GM19452 (cell line): Measurements from ENCODE around the gene ABLIM3.
"Not testable (repeated sequence)": the region's sequence is repeated elsewhere in the genome, so short reads cannot be mapped to it uniquely, and the experiment has no call there.

ENCODE experiments used
- ATAC-seq: cut with Tn5 transposase; IDR thresholded peaks from one replicate; pipeline ENCODE4 v1.9.1; 2021; ENCODE audit not compliant: unreplicated experiment

ABLIM3 gene

DNA sequence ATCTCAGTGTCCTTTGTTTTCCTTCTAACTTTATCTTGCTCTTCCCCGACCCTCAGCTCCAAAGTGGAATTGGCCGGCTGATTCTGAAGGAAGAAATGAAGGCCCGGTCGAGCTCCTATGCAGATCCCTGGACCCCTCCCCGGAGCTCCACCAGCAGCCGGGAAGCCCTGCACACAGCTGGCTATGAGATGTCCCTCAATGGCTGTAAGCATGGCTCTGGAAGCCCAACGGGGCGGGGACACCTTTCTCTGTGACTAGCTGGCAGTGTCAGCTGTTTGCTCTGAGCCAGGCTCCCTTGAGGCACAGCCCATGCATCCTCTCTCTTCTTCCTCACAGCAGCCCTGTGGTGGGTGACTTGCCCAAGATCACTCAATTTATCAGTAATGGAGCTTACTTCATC lies 106.4 kb downstream of the ABLIM3 start:
- ATAC-seq, result no peak

DNA sequence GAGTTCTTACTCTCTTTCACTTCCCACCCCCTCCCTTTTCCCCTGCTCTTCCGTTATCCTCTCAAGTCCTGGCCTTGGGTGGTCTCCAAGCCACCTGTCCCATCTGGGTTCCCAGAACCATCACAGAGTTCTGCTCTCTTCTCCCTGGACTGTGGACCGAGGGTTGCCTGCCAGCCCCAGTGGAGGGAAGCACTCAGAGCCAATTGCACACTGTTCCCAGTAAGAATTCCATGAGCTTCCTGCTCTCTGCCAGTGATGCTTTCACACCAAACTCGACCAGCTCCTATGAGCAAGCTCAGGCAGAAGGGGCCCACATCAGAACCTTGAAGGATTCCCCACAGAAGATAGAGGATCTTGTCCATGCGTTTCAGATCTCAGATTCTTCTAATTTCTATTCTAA lies 110.3 kb downstream of the ABLIM3 start:
- ATAC-seq, result no peak

DNA sequence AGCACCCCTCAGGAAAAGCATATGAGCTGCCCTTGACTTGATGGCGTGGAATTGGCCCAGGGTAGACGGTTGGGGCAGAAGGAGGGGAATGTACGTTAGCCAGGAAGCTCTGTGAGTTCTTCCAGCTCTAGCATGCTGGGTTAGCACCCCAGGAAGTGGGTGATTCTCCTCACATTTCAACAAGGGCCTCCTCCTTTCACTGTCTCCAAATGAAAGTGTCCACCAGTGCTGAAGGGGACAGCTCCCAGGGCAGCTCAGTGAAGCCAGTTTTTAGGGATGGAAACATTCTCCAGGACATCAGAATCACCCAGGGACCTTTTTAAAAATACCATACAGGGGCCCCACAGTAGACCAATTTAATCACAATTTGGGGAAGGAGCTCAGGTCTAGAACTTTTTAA lies 113.2 kb downstream of the ABLIM3 start:
- ATAC-seq, result no peak

DNA sequence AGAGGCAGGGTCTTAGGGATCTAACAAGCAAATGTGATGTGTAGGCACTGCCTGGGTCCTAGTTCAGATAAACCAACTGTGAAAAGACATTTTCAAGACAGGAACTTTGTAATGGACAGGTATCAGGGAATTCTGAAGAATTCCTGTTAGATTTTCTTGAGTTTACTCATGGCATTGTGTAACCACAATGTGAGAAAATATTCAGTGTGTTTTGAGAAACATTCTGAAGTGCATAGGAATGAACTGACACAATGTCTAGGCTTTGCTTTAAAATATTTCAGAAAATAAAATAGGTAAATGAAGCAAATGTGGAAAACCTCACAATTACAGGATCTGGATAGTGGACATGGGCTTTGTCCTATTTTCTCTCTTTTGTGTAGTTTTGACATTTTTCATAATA lies 115.2 kb downstream of the ABLIM3 start:
- no peak for ATAC-seq

DNA sequence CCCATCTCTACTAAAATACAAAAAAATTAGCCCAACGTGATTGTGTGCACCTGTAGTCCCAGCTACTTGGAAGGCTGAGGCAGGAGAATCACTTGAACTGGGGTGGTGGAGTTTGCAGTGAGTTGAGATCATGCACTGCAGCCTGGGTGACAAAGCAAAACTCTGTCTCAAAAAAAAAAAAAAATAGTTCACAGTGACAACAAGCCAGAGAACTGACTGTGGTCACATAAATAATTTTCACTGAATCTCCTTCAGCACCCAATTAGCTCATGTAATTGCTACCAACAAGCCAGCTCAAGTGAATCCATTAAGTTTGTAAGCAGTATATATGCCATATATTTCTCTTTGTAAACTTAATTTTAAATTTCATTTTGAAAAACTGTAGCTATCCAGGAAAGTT lies 115.8 kb downstream of the ABLIM3 start:
- ATAC-seq, result no peak

DNA sequence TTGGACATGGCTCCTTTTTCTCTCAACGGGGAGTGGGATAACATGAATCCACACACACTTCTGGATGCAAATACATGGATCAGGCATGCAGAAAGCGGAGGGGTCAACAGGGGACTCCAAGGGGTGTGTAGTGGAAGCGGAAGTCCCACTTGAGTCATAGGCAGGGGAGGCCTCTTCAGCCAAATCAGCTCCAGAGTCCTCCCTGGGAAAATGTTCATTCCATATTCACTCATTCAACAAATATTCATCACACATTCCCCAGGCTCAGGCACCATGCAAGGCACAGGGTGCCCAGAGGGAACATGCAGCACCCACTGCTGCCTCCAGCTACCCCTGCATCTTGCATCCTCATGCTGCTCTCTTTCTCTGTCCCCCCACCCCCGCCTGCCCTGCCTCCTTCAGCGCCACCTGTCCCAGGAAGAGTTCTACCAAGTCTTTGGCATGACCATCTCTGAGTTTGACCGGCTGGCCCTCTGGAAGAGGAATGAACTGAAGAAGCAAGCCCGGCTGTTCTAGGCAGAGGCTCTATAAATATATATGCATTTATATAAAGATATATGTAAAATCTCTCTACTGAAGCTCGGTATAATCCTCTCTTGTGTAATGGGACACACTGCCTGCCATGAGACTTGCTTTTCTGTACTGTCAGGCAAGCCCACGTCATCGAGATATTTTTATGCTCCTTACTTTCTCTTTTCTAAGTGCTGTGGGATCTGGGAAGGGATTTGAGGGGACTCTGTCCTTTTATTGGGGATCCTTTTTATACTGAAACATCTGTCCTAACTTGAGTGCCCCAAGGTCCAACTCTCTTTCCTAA lies 116.8 kb downstream of the ABLIM3 start:
- no peak for ATAC-seq

DNA sequence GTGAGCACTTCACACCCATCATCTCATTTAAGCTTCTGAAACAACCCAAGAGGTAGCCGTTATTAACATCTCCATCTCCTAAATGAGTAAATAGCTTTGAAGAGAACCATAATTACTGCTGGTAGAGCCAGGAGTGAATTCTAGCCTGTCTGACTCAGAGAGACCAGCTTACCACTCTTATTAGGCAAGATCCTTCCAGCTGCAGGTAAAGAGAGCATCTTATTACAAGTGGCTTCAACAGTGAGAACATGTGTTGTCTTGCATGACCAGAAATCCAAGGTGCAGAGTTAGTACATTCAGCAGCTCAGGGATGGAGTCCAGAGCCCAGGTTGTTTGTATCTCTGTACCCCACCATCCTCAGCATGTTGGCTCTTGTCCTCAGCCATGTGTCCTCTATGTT lies 119.5 kb downstream of the ABLIM3 start:
- ATAC-seq, result no peak

DNA sequence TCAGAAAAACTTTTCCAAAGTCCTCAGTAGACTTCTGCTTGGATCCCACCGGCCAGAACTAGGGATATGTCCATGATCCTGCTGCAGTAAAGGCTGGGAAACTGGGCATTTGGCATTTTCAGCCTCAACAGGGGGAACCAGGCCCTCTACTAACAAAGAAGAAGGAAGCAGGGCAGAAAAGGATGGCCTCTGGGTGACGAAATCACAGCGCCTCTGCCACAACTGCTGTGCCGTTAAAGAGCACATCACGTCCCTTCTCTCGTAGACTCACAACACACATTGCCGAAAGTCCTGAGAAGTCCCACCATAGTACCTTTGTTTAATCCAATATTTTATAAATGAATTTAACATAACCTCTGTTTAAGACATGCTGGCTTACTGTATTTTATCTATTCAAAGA lies 120.0 kb downstream of the ABLIM3 start:
- no peak for ATAC-seq

DNA sequence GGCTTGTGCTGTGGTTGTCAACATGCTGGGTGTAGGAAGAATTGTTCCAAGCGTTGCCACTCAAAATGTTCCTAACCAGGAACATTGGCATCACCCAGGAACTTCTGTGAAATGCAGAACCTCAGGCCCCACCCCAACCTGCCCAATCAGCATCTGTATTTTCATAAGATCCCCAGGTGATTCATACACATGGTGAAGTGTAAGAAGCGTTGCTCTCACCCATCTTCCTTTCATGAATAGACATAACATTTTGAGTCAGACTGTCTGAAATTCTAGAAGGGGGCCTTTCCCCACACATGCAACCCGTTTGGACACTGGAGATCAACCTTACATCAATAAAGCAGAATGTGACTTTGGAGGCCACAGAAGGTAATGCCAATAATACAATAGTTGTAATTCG lies 121.0 kb downstream of the ABLIM3 start:
- no peak for ATAC-seq

DNA sequence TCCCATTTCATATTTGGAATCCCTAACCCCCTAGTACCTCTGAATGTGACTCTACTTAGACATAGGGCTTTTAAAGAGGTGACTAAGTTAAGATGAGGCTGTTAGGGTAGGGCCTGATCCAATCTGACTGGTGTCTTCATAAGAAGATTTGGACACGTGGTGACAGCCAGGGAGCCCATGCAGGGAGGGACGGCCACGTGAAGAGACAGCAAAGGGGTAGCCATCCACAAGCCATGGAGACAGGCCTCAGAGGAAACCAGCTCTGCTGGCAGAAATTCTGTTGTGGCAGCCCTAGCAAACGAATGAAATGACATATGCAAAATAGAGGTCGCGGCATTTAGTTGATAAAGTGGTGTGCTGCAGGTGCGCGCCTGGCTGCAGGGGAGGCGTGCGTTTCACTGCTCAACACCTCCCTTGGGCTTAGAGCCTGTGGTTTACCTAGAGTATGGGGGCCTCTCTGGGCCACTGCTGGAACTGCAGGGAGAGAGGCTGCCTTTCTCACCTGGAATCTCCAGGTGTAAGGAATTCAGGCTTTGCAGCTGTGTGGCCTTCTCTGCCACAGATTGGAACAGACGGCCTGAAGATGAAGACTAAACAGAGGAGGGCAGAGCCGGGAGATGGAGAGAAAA lies 123.3 kb downstream of the ABLIM3 start:
- peak; percentile 88 for ATAC-seq

DNA sequence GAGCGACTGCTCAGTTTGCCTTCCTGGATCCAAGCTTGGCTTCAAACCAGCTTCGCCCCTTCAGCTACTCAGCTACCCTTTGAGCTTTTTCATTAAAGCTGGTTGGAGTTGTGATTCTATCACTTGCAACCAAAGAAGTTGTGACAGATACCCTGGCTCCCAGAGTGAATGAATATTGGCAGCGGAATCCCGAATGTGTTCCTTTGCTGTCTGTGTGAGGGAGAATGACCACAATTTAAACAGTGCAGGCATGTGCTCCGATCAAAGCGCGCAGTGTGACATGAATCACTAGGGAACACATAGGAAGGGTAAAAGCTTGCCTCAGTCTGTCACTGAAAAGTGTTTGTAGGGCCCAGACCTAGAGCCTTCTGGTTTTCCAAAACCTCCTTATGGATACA lies 123.8 kb downstream of the ABLIM3 start:
- no peak for ATAC-seq

DNA sequence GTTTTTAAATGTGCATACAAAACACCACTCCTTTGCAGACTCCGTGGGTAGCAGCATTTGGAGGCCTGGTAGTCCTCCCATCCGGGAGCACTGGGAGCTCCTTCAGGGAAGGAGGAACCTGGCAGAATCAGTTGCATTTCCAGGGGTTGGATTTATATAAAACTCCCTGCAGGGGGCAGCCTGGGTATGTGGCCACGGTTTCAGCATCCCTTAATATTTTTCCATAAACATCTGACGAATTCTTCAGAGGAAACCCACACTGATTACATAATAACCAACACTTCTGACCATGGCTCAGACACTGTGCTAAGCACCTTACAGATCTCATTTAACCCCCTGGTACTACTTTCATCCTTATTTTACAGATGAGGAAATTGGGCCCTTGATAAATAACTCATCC lies 124.3 kb downstream of the ABLIM3 start:
- ATAC-seq, result no peak

DNA sequence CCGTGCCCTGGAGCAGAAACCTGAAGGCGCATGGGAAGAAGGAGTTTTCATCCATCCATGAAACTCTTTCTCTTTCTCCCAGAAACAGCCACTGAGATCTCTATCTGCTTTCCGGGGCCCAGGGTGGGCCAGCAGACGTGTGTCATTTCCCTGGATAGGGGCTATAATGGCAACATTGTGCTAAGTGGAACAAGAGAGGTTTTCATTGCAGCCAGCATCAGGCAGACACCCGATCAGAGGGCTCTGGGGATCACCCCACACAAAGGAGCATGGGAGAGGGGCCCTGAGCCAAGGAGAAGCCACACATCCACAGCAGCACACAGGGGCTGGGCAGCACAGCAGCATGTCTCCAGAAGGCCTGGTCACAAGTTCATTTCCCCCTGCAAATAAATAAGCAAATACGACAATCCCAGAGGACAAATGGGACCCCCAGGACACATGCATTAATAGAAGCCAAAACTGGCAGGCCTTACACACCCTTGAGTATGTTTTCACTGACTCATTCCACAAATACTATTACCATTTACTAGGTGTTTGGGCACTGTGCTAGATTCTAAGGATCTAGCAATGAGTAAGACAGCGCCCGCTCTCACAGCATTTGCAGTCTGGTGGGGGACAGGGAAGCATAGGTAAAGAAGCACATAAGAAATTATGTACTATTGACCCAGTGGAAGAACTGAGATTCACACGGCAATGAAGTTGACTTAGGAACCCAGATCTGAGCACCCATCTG lies 126.1 kb downstream of the ABLIM3 start:
- ATAC-seq, result no peak

DNA sequence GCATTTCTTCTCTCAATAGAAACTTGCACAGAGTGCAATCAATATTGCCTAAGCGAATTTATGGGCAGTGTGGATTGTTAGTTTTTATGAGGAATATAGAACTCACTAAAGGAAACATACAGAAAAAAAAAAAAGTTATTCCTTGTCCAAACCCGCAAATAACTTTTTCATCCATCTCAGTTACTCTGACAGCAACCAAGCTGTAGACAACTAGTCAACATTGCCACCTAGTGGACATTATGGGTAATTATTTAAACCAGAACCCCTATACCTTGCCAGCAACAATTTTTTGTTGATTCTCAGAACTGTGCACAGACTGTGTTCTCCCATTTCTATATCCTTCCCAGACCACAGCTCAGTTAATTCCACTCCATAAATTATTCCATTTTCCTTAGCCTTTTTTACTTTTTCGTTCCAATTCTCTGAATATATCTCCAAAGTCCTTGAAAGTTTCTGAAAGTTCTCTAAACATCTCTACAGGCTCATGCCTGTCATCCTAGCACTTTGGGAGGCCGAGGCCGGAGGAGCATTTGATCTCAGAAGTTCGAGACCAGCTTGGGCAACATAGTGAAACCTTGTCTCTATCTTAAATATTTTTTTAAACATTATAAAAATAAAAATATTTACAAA lies 127.8 kb downstream of the ABLIM3 start:
- no peak for ATAC-seq

DNA sequence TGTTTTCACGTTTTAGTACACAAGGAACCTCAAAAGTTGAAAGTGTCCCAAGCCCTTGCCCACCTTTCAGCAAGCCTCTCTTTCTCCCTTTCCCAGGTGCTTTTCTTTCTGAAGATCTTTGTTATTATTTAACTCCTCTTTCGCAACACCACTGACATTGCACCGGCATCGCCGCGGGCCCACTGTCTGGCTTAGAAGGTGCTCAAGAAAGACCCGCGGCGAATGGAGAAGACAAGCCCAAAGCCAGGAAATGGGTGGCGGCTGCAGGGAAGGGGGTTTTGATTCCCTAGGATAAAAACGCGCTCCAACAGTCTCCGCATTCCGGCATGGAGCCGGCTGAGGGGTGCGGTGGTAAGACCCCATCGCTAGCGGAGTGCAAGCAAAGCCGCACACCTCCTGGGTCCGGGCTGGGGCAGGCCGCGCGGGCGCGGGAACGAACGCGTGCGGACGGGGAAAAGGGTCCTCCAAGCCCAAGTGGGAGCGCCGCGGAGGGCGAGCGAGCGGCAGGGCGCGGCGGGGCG lies 130.0 kb downstream of the ABLIM3 start:
- ATAC-seq, result no peak

DNA sequence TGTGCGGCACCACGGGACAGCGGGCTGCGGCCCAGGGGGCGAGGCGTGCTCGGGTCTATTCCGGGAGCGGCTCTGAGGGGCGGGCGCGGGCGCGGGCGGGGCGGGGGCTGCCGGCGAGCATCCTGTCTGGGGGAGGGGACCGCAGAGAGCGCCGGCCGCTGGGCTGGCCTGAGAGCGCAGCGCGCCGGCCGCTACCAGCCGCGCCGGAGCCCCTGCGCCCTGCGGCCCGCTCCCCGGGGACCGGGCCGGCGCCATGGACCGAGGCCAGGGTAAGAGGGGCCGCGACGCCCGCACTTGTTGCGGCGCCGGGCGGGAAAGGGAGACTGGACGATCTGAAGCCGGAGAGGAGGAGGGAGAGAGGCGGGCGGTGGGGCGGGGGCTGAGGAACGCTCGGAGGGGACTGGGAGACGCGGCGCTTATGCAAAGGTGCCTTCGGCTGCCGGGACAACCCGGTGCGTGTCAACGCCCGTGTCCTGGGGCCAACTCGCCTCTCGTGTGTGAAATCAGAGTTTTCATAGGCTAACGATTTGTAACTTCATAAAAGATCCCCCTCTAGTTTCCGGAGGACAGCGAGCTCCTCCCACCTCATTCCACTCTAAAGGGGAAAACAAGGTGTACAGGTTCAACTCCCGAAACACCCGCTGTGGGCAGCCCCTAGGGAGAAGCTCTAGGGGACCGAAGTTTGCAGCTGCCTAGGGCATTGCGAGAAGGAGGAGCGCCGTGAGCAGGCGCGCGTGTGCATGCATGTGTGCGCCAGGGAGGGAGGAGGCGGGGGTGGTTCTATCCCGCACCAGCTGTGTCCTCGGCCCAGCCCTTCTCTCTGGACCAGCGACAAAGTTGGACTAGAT lies 130.6 kb downstream of the ABLIM3 start, which contains the start of gene AFAP1L1:
Gene AFAP1L1, plus strand, starts transcription at position 144 of the 848 bp plus-strand sequence. Its CDS starts 110 bp downstream, at position 254.
- no peak for ATAC-seq

DNA sequence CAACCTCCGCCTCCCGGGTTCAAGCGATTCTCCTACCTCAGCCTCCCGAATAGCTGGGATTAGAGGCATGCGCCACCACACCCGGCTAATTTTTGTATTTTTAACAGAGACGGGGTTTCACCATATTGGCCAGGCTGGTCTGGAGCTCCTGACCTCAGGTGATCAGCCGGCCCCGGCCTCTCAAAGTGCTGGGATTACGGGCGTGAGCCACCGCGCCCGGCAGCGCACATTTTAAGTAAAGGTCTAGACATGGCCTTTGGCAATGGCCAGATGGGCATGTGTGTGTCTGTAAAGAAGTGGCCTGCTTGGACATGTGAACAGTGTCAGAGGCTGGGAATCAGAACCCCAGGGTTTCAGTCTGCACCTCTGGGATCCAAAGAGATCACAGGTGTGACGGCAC lies 131.5 kb downstream of the ABLIM3 start:
- not testable (repeated sequence) for ATAC-seq

DNA sequence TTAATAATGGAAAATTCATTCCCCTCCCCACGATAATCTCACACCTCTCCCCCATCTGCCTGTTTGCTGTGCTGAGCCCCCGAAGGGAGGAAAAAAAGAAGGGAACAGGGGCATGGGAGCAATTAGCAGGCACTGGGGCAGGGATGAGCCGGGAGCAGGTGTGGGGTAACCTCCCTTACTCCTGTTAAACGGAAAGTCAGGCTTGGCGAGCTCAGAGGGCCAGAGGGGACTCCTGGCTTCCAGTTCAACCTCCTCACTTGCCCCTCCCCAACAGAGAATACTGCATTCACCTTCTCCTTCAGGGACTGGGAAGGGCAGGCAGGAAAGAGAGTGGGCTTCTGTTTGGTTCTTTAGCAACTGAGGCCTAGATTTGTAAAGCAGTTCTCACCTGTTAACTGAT lies 131.9 kb downstream of the ABLIM3 start:
- ATAC-seq, result no peak

DNA sequence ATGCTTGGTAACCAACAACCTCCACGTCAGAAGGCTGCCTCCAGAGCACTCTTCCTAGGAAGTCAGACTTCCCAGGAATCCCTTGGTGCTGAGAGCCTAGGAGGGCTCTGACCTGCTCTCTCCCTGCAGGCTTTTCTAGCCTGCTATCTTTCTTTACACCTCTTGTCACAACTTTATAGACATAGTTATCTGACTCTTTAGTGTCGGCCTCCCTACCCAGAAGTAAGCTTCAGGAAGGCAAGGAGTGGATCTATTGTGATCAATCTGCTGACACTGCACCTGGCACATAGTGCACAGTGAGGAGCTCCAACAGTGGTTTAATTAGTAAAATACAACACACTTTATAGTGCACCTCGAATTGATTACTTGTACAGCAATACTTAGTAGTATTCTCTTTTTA lies 132.7 kb downstream of the ABLIM3 start:
- ATAC-seq, result no peak

DNA sequence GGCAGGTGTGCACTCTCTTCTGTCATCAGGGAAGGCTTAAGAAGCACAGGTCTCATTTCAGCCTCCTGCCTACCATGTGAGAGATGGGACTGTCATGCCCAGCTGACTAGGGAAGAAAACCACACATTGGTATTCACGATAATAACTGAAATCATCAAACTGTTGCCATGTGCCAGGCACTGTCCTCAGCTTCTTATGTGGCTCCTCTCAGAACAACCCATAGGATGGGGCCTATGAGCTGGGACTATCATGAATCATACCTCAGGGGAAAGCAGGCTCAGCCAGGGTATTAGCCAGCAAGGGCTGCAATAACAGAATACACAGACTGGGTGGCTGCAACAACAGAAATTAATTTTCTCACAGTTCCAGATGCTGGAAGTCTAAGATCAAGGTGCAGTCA lies 133.6 kb downstream of the ABLIM3 start:
- ATAC-seq, result no peak
